Measurements from ENCODE around the gene TSPYL2.
A peak's percentile ranks its signal among the peaks of the same experiment; 100 is the strongest.

Gene TSPYL2

DNA sequence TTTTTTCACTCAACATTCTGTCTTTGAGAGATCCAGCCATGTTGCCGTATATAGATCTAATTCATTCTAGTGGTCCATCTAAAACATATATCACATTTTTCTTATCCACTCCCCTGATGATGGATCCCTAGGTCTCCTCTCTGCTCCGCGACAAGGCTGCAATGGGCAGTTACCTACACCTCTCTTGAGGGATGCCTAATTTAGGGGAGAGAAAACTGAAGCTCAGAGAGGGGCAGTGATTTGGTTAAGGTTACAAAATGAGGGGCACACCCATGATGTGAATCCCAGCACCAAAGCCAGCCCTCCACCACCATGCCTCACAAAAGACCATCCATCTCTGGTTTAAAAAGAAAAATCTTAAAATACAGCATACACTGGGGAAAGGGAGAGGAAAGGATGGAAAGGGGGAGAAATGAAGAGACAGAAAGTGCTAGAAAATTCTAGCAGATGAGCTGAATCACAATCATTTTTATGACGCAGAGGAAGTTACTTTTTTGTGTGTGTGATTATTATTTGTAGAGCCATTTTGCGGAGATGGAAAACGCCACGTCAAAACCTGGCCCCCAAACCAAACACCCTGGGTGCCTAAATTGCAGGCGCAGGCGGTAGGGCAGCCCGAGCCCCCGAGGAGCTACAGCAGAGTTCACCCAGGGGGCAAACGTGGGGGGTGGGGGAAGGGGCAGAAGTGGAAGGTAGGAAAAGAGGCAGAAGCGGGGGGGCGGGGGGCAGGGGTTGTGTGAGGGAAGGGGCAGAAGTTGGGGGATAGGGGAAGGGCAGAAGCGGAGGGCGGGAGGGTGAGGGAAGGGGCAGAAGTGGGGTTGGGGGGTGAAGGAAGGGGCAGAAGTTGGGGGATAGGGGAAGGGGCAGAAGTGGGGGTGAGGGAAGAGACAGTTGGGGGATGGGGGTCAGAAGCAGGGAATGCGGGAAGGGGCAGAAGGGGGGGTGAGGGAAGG is 1.3 kb upstream of the TSPYL2 start:
- DNase-seq (ENCODE audit: low spot score) = no peak

DNA sequence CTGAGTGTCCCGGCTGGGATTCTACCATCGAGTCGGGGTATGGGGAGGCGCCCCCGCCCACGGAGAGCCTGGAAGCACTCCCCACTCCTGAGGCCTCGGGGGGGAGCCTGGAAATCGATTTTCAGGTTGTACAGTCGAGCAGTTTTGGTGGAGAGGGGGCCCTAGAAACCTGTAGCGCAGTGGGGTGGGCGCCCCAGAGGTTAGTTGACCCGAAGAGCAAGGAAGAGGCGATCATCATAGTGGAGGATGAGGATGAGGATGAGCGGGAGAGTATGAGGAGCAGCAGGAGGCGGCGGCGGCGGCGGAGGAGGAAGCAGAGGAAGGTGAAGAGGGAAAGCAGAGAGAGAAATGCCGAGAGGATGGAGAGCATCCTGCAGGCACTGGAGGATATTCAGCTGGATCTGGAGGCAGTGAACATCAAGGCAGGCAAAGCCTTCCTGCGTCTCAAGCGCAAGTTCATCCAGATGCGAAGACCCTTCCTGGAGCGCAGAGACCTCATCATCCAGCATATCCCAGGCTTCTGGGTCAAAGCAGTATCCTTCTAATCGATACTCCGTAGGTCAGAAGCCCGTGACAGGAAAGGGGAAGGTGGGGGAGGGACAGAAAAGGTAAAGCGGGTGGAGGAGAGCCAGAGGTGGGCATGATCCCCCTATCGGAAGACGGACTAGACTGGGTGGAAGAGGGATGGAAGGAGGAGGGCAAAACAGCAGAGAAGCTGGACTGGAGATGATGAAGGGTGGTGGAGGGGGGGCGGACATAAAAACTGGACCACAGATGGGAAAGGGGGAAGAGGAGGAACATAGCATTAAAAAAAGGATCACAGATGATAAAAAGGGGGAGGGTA is 828 bp downstream of the TSPYL2 start:
- no peak for DNase-seq (ENCODE audit: low spot score)

DNA sequence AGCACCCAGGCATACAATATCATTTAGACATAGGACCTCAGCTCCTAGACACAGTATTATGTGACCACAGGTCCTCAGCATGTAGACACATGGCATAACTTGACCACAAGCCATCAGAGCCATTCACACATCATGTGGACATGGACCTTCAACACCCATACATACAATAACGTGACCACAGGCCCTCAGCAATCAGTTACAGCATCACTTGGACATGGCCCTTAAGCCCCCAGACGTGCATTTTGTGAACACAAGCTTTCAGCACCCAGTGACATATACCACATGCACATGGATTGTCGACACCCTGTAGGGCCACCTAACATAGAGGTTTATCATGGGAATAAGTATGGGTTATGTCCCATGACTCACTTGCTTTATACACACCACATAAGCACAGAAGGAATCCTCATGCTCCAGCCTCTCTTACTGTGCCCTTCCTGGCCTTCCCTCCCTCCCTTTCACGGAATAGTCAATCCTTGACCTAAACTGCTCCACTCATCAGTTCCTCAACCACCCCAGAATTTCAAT is 1.9 kb downstream of the TSPYL2 start:
- no peak for DNase-seq (ENCODE audit: low spot score)

DNA sequence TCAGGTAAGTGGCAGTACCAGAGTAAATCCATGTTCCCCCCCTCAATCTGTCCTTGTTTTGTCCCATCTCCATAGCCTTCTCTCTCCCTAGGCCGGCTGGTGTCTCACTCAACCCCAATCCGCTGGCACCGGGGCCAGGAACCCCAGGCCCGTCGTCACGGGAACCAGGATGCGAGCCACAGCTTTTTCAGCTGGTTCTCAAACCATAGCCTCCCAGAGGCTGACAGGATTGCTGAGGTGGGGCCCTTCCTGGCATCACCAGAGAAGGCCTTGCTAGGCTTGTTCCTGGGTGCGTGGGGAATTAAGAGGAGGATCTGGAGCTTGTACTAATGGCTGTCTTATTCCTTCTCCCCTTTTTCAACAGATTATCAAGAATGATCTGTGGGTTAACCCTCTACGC is 2.7 kb downstream of the TSPYL2 start:
- no peak for DNase-seq (ENCODE audit: low spot score)

DNA sequence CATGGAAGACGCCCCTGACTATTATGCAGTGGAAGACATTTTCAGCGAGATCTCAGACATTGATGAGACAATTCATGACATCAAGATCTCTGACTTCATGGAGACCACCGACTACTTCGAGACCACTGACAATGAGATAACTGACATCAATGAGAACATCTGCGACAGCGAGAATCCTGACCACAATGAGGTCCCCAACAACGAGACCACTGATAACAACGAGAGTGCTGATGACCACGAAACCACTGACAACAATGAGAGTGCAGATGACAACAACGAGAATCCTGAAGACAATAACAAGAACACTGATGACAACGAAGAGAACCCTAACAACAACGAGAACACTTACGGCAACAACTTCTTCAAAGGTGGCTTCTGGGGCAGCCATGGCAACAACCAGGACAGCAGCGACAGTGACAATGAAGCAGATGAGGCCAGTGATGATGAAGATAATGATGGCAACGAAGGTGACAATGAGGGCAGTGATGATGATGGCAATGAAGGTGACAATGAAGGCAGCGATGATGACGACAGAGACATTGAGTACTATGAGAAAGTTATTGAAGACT is 3.6 kb downstream of the TSPYL2 start:
- DNase-seq (ENCODE audit: low spot score) = no peak

DNA sequence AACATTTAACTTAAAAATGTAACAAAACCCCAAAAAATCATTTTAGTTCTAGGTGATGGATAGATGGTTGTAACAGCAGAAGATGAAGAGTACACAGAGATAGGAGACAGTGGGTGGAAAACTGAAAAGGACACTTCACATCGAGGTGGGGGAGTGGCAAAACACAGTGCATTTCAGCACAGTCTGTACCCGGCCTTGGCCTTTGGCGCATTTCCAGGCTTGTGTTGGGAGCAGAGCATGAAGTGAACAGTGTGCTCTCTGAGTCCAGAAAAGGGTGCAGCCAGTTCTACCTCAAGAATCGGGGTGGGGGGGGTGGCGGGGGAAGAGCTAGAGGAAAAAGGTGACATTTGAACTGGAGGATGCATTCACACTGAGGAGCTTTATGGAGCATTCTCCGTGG is 4.3 kb downstream of the TSPYL2 start:
- DNase-seq (ENCODE audit: low spot score) = no peak

DNA sequence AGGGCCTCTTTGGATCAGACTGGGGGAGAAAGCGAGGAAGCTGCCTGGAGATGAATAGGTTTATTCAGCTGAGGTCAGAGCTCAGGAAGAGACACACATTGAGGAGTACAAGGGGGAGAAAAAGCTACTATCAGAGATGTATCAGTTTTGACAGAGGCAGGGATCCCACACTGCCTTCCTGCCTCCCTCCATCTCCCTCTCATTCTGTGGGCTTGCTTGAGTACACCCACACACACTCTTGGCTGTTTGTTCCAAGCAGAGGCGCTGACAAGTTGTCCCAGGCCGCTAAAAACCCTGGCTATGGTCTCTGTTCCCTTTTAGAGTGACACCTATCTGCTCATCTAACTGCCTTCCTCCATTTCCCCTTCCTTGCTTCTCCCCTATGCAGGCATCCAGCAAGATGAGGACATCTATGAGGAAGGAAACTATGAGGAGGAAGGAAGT is 5.2 kb downstream of the TSPYL2 start:
- no peak for DNase-seq (ENCODE audit: low spot score)

DNA sequence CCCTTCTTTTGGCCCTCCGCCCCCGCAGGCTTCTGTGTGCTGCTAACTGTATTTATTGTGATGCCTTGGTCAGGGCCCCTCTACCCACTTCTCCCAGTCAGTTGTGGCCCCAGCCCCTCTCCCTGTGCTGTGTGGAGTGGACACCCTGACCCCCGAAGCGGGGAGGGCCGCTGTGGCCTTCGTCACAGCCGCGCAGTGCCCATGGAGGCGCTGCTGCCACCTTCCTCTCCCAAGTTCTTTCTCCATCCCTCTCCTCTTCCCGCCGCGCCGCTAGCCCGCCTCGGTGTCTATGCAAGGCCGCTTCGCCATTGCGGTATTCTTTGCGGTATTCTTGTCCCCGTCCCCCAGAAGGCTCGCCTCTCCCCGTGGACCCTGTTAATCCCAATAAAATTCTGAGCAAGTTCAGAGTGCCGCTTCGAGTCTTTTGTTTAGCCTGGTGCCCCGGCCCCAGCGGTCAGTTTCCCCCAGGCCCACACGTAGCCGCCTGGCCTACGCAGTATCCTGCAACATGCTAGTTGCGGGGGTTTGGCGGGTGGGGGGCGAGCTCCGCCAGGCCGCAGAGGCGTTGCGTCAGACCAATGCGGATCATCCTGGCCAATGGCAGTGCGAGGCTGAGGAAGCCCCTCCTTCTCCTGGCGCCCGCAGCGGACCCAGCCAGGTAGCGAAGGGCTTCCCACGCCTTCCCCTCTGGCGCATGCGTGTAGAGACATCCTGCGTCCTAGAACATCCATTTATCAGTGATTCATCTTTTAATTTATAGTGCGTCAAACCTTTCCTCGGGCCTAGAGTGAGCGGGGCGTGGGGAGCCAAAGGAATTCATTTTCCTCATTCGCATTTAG is 6.2 kb downstream of the TSPYL2 start:
- DNase-seq (ENCODE audit: low spot score) = peak; percentile 85

DNA sequence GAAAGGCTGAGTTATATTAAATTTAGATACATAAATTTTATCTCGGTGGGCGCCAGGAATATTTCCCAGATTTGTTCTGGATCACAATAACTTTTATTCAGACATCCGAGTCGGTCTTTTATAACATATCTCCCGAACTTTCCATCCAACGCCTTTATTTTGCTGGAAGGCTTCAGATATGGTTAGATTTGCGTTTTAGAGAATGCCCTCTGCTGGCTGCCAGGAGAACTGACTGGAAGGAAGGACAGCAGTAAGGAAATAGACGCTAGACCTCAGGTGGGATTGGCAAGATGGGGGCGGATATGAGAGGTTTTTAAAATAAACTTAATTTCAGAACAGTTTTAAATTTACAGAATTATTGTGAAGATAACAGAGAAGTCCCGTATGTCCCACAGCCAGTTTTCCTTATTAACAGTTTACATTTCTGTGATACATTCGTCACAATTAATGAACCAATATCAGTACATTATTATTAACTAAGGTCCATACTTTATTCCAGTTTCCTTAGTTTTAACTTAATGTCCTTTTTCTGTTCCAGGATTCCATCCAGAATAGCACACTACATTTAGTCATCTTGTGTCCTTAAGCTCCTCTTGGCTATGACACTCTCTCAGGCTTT is 7.2 kb downstream of the TSPYL2 start:
- DNase-seq (ENCODE audit: low spot score) = peak; percentile 54

DNA sequence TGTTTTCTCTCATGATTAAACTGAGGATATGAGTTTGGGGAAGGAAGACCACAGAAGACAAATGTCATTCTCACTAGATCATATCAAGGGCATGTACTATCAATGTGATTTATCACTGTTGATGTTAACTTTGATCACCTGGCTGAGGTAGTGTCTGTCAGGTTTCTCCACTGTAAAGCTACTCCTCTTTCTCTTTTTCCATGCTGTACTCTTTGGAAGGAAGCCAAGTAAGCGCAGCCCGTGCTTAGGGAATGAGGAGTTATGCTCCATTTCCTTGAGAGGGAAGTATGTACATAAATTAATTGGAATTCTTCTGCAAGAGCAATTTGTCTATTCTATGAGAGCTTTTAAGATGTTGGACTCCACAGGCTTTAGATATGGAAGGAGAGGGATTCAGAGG is 7.8 kb downstream of the TSPYL2 start:
- no peak for DNase-seq (ENCODE audit: low spot score)

DNA sequence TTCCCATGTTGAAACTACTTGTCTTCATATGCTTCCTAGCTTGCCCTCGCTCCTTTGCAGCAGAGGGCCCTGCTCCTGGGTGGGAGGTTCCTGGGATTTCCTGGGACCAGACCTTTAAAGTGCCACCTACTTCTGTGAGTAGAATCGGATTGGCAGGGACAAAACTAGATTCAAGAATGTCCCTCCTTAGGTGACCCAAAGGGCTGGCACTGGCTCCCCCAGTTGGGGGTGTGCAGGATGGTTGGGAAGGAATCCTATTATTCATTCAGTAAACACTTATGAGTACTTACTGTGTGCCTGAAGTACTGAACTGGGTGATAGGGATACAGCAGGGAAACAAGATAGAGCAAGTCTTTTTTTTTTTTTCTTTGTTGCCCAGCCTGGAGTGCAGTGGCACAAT is 9.2 kb downstream of the TSPYL2 start:
- DNase-seq (ENCODE audit: low spot score) = no peak

DNA sequence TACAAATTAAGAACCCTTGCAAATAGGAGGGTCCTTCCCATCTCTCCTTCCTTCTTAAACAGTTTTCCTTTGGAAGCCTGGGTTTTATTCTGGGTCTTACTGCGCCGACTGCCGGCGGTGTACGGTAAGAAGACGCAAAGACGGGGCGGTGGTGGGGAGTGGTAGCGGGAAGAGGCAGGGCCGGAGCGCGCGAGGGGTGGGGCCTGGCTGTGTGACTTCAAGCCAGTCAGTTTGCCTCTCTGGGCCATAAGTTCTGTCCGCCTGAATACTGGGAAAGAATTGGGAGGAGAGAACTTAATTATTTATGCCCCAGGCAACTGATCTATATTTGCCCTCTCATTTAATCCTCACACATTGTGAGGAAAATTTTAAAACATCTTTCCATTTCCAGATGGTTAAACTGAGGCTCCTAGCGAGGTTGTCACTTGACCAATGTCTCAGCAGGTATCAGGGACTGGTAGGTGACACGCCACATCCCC is 11.0 kb downstream of the TSPYL2 start:
- peak; percentile 73 for DNase-seq (ENCODE audit: low spot score)

DNA sequence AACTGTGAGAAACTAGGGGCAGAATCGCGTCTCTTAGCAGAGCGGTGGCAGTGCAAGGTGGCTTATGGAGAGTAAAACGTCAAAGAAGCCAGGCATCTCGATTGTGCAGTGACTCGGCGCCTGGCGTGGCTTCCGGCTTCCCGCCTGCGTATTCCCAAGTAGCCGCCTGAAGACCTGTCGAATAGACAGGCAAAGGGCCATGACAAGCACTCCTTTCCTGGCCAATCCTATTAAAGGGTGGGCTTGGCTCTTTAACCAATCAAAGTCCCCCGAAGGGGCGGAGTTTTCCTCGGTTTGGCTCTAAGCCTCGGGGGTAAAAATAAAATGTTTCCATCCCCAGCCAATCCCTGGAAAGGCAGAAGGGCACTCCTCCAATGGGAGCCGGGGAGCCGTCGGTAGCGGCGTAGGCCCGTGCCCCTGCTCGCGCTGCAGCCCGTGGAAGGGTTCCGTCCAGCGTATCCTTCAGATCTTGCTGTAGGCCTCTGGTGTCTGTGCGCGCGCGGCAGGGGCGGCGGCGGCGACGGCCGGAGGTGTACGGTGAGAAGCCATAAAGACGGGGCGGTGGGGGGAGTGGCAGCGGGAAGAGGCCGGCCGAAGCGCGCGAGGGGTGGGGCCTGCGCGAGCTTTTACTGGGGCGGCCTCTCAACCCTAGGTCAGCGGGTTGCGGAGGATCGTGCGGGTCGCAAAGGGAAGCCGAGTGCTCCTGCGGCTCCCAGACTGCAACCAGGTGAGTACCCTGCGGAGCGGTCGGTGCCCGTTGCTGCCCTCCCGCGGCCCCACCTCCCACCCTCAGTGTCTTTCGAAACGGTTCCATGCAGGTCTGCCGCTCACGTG is 11.8 kb downstream of the TSPYL2 start, which contains the start of gene KANTR:
Gene KANTR (plus strand): TSS at position 395 of the 834 bp plus-strand sequence. CDS start 30,131 bp downstream, outside the sequence.
- DNase-seq (ENCODE audit: low spot score) = peak; percentile 83

DNA sequence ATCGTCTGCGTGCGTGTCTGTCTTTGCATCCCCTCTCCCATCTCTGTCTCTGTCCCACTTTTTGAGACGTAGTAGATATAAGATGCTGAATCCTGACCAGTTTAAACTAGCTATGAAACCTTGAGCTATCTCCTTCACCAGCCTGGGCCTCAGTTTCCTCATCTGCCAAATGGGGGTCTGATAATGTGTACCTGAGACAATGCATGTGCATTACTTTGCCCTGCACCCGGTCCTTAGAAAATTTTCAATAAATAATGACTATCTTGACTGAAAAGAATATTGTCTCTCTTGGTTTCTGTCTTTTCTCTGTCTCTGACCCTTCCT is 12.4 kb downstream of the TSPYL2 start:
- DNase-seq (ENCODE audit: low spot score) = no peak

DNA sequence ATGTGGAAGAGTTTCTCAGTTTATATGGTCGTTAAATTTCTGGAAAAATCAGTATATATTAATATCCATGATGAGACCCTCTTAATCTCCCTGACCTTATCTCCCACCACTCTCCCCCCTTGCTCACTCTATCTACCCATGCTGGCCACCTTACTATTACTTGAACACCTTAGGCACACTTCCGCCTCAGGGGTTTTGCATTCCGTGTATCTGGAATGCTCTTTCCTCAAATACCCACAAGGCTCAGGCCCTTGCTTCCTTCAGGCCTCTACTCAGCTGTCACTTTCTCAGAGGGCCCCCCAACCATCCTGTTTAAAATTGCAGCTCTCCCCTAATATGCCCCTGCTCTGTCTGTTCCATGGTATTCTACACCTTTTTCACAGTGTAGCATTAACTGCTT is 13.6 kb downstream of the TSPYL2 start:
- DNase-seq (ENCODE audit: low spot score) = no peak

DNA sequence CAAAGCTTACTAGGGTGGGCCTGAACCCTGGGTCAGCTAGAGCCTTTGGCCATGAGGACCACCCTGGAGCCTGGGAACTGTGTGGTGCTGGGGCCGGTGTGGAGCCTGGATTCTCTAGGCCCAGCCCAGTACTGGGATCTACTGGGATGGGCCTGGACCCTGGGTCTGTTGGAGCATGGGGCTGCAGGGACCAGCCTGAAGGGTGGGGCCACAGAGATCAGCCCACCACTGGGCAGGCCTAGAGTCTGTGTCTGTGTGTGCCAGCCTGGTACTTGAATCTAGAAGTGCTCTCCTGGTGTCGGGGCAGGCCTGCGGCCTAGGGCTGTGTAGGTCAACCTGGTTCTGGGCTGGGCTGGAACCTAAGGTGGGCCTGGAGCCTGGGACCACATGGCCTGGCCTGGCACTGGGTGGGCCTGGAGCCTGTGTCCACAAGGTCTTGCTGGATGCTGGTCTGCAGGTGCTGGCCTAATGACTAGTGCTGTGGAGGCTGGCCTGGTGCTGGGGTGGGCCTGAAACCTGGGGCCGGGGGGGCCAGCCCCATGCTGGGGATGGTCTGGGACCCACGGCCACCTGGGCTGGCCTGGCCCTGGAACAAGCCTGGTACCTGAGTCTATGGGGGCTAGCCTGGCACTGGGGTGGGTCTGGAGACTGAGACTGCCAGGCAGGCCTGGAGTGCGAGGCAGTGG is 32.8 kb downstream of the TSPYL2 start:
- DNase-seq (ENCODE audit: low spot score) = no peak

DNA sequence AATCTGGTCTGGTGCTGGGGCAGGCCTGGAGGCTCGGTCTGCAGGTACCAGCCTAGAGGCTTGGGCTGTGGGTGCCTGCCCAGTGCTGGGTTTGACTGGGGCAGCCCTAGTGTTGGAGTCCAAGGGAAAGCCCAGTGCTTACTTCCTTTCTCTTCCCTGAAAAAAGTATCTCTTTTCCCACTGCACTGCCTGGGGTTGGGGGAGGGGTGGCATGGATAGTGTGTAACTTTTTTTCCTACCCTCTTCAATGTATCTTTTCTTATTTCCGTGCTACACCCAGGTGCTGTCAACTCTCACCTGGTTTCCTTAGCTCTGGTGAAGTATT is 33.3 kb downstream of the TSPYL2 start:
- DNase-seq (ENCODE audit: low spot score) = no peak

DNA sequence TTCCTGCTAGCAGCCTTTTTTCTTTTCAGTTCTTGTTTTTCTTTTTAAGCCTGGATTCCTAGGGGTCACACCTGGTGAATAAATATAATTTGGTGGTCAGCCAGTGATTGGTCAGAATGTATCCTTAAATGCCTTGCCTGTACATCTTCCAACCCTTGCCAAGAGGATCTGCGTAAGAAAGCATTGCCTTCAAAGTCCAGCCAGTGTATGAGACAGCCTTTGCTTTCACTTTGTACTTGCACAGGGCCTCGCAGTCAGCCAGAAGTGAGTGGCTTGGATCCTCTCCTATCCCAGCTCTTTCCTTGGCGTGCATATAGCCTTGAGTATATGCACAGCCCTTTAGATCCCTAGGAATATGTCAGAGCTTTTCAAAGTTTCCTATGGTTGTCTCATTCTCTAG is 33.9 kb downstream of the TSPYL2 start:
- no peak for DNase-seq (ENCODE audit: low spot score)

DNA sequence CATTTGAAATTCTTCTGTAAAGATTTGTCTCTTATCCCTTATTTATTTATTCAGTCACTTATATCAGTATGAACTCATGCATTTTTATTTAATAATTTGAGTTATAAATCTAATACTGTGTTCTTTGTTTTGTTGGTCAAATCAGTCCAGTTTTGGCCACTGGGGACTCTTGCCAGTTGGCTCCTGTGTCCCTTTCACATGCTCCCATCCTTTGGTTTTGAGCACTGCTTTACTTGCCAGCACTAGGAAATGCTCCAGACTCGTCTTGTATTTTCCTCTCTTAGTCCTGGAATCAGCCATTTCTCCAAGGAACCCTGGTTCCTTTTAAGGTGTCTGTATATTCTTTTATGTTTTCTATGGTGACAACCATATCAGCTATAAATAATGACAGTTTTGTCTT is 39.8 kb downstream of the TSPYL2 start:
- no peak for DNase-seq (ENCODE audit: low spot score)

DNA sequence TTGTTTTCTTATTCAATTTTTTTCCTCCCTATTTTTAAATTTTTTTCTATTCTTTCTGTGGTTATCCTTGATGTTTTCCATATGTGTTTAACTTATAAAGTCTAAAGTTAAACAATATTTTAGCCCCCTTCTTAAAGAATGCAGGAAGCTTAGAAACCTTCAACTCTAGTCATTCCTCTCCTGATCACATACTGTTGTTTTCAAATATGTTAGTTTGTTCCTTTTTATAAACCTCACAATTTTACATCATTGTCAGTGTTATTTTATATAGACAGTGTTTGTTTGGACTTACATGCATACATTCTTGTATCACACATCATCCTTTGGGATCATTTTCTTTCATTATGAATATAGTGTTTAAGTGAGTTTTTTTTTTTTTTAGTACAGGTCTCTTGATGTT is 43.3 kb downstream of the TSPYL2 start:
- no peak for DNase-seq (ENCODE audit: low spot score)

All from CD4-positive, alpha-beta T cell treated with Interleukin-6 at 100 ng/mL for 8 hours (primary cell).